DOHH2 (cell line): Measurements from ENCODE around the gene SPATS1.

Experiments used
- H3F3A ChIP-seq: fragments of 200-600 bp; sonication (generic), shearing (Covaris generic); 2 replicates; pipeline ENCODE4 v1.6.0; 2016; ENCODE audit warnings: antibody characterized with exemption, mild to moderate bottlenecking; ENCODE audit not compliant: control insufficient read depth, insufficient read depth
- H3K27ac ChIP-seq: fragments of 200-600 bp; sonication (generic); 2 replicates; pipeline ENCODE4 v1.5.1; 2014; ENCODE audit warnings: low read depth, mild to moderate bottlenecking, low read length, moderate library complexity
- H3K27me3 ChIP-seq: fragments of 200-600 bp; sonication (generic); 2 replicates; pipeline ENCODE4 v1.6.1; 2014; ENCODE audit warnings: mild to moderate bottlenecking, low read length, mixed read lengths; ENCODE audit not compliant: control insufficient read depth
- H3K36me3 ChIP-seq: fragments of 200-600 bp; sonication (generic); 2 replicates; pipeline ENCODE4 v1.6.1; 2014; ENCODE audit warnings: mild to moderate bottlenecking, low read length, moderate library complexity, mixed read lengths; ENCODE audit not compliant: control insufficient read depth
- H3K4me1 ChIP-seq: fragments of 200-600 bp; sonication (generic); 2 replicates; pipeline ENCODE4 v1.6.1; 2014; ENCODE audit warnings: mild to moderate bottlenecking, low read length, mixed read lengths; ENCODE audit not compliant: control insufficient read depth
- H3K4me2 ChIP-seq: fragments of 200-600 bp; sonication (generic); 2 replicates; pipeline ENCODE4 v1.6.0; 2014; ENCODE audit warnings: mild to moderate bottlenecking, low read length, moderate library complexity
- H3K4me3 ChIP-seq: fragments of 200-600 bp; sonication (generic); 2 replicates; pipeline ENCODE4 v1.5.1; 2014; ENCODE audit warnings: mild to moderate bottlenecking, low read length, mixed read lengths
- H3K79me2 ChIP-seq: fragments of 200-600 bp; sonication (generic); 2 replicates; pipeline ENCODE4 v1.6.1; 2014; ENCODE audit warnings: mild to moderate bottlenecking, low read length, mixed read lengths; ENCODE audit not compliant: control insufficient read depth
- H3K9me2 ChIP-seq: fragments of 200-600 bp; sonication (generic); replicated peaks from 2 replicates; pipeline ENCODE4 v1.6.1; 2014; ENCODE audit warnings: mild to moderate bottlenecking, low read length, mixed read lengths; ENCODE audit not compliant: control insufficient read depth
- H3K9me3 ChIP-seq: fragments of 200-600 bp; sonication (generic); 2 replicates; pipeline ENCODE4 v1.6.1; 2014; ENCODE audit warnings: antibody characterized with exemption, low read length, mixed read lengths; ENCODE audit not compliant: control insufficient read depth, insufficient read depth
- H4K20me1 ChIP-seq: fragments of 200-600 bp; sonication (generic); 2 replicates; pipeline ENCODE4 v1.6.0; 2014; ENCODE audit warnings: low read depth, mild to moderate bottlenecking, antibody characterized with exemption, low read length, moderate library complexity; ENCODE audit not compliant: control insufficient read depth, insufficient read depth
- EZH2phosphoT487 ChIP-seq: fragments of 200-600 bp; sonication (generic); IDR thresholded peaks from 2 replicates; pipeline ENCODE4 v1.6.1; 2017; ENCODE audit warnings: borderline replicate concordance, mild to moderate bottlenecking, antibody characterized with exemption, low read length, moderate library complexity, mixed read lengths
- TF ChIP-seq, protein P1 (sequence below): fragments of 200-600 bp; sonication (generic); IDR thresholded peaks from one replicate; pipeline ENCODE4 v1.5.1; 2014; ENCODE audit warnings: antibody characterized with exemption, mild to moderate bottlenecking, low read depth, low read length; ENCODE audit not compliant: poor library complexity, severe bottlenecking

Gene SPATS1

DNA sequence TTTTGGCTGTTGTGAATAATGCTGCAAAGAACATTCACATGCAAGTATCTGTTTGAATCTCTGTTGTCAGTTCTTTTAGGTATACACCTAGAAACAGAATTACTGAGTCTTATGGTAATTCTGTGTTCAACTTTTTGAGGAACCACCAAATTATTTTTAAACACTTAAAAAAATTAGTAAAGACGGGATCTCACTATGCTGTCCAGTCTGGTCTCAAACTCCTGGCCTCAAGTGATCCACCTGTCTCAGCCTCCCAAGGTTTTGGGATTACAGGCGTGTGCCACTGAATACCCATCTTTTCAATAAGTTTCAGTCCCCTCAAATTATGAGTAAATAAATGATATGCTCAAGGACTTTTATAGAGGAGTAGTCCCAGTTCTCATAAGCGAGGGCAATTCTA, 17.5 kb downstream of the SPATS1 start:
- Histone ChIP-seq H3K4me2 (no peak overlapping the region), H3F3A (no peaks in the 10 kb centered on the region), H3K4me1 (no peaks in the 10 kb centered on the region), H3K9me2 (no peaks in the 10 kb centered on the region), H3K4me3 (no peak overlapping the region), H4K20me1 (no peaks in the 10 kb centered on the region; the same call in 1 of the 2 replicates), H3K27me3 (peaks cover 11% of the 10 kb centered on the region; the same call in 1 of the 2 replicates), H3K9me3 (no peaks in the 10 kb centered on the region), H3K79me2 (no peaks in the 10 kb centered on the region), H3K27ac (no peak overlapping the region), H3K36me3 (no peaks in the 10 kb centered on the region)
- TF ChIP-seq, protein P1, sequence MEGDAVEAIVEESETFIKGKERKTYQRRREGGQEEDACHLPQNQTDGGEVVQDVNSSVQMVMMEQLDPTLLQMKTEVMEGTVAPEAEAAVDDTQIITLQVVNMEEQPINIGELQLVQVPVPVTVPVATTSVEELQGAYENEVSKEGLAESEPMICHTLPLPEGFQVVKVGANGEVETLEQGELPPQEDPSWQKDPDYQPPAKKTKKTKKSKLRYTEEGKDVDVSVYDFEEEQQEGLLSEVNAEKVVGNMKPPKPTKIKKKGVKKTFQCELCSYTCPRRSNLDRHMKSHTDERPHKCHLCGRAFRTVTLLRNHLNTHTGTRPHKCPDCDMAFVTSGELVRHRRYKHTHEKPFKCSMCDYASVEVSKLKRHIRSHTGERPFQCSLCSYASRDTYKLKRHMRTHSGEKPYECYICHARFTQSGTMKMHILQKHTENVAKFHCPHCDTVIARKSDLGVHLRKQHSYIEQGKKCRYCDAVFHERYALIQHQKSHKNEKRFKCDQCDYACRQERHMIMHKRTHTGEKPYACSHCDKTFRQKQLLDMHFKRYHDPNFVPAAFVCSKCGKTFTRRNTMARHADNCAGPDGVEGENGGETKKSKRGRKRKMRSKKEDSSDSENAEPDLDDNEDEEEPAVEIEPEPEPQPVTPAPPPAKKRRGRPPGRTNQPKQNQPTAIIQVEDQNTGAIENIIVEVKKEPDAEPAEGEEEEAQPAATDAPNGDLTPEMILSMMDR, result no peak
- no peak for TF ChIP-seq EZH2phosphoT487

DNA sequence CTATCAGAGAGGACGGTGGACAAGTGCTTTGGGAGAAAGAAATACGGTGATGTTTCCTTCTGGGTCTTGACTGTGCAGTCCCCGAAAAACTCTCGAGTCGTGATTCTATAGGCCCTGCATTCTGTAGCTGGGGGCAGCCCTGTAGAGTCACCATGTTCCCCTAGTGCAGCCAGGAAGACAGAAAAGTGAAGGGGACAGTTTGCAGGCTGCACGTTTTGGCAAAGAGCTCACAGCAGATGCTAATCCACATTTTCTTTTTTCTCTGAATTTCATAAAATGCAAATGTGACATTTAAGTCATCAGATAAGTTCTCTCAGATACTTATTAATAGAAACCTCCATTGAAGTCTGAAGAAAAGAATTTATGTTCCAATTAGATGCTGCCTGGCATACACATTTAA, 19.5 kb downstream of the SPATS1 start:
- Histone ChIP-seq H3K27ac (no peak overlapping the region), H3K4me1 (no peaks in the 10 kb centered on the region), H3F3A (no peaks in the 10 kb centered on the region), H3K9me3 (no peaks in the 10 kb centered on the region), H3K27me3 (peaks cover 7% of the 10 kb centered on the region), H4K20me1 (no peaks in the 10 kb centered on the region; the same call in 1 of the 2 replicates), H3K9me2 (no peaks in the 10 kb centered on the region), H3K4me3 (no peak overlapping the region), H3K36me3 (no peaks in the 10 kb centered on the region), H3K79me2 (no peaks in the 10 kb centered on the region), H3K4me2 (no peak overlapping the region)
- TF ChIP-seq, protein P1, result no peak
- TF ChIP-seq EZH2phosphoT487, result no peak

DNA sequence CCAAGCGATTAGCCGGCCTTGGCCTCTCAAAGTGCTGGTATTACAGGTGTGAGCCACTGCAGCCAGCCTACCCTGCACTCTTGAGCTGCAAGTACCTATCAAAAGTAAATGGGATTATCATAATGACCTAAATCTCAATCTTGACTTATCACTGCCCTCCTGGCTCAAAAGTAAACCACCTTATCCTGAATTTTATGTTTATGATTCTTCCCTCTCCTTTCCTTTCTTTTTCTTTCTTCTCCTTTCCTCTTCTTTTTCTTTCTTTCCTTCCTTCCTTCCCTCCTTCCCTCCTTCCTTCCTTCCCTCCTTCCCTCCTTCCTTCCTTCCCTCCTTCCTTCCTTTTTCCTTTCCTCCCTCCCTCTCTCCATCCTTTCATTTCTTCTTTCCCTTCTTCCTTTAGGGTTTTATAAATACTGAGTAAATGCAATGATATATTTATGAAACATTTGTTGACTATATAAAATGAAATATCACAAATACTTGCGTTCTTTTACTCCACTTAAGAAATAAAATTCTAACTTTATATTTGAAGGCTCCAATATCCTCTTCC, 21.0 kb downstream of the SPATS1 start:
- H3F3A ChIP-seq, result no peaks in the 10 kb centered on the region

More for the DNA sequence above, 21.0 kb downstream of the SPATS1 start:
- H3K4me1 ChIP-seq, result no peaks in the 10 kb centered on the region
- H3K9me2 ChIP-seq, result no peaks in the 10 kb centered on the region
- no peaks in the 10 kb centered on the region for H3K9me3 ChIP-seq
- no peak overlapping the region for H3K27ac ChIP-seq
- no peak overlapping the region for H3K4me2 ChIP-seq
- no peaks in the 10 kb centered on the region; the same call in 1 of the 2 replicates for H4K20me1 ChIP-seq
- peaks cover 16% of the 10 kb centered on the region for H3K27me3 ChIP-seq
- TF ChIP-seq, protein P1, result no peak
- no peak for TF ChIP-seq EZH2phosphoT487
- H3K4me3 ChIP-seq, result no peak overlapping the region
- no peaks in the 10 kb centered on the region for H3K36me3 ChIP-seq
- no peaks in the 10 kb centered on the region for H3K79me2 ChIP-seq
